ENCODE measurements around the gene IGF1R. TPM values are rescaled to one million over a fixed set of nuclear protein-coding genes. Genes with fewer than 3 reads are reported as not detected.

Gene IGF1R
- total and polyA plus RNA-seq, 2 of the 8 experiments (the other 6 are each of a cell fraction or from before 2014, with no cell fraction given): 32.9 to 109 TPM

- Histone ChIP-seq H4K91ac (replicated peaks; ENCODE audit: insufficient read length, low read length) (no peak overlapping the region), H2BK120ac (replicated peaks; ENCODE audit: low read depth, low read length) (no peak overlapping the region), H3K14ac (ENCODE audit: insufficient read length) (no peak overlapping the region), H3K4me1 (replicated peaks in 1 of 4; ENCODE audit: control insufficient read depth in 3 of 4, insufficient read depth in 4 of 4, low read length in 3 of 4) (peaks cover 2 to 14% (median 10%) of the 10 kb centered on the region in 4 experiments; a peak in 5 of 7 replicates), H2BK20ac (ENCODE audit: low read length) (no peak overlapping the region), H4K5ac (ENCODE audit: insufficient read length, low read depth, low read length) (no peak overlapping the region), H3K23me2 (ENCODE audit: low read depth, low read length) (no peaks in the 10 kb centered on the region), H3K56ac (replicated peaks; ENCODE audit: insufficient read length, low read depth, low read length) (no peak overlapping the region), H2BK5ac (ENCODE audit: low read depth, low read length) (no peak overlapping the region), H3K4me2 (ENCODE audit: insufficient read depth in 1 of 2, low read depth in 2 of 2, low read length in 2 of 2) (no peak overlapping the region), H3K36me3 (ENCODE audit: control insufficient read depth in 2 of 4, insufficient read depth in 4 of 4, low read length in 3 of 4) (no peaks in the 10 kb centered on the region), H3K18ac (ENCODE audit: extremely low read depth, low read length) (no peak overlapping the region), H3K23ac (ENCODE audit: insufficient read length) (no peak overlapping the region), H3K9me3 (ENCODE audit: insufficient read depth in 2 of 2, low read depth in 1 of 2, low read length in 1 of 2) (peaks cover 0 to 4% of the 10 kb centered on the region in 2 experiments; a peak in 1 of 4 replicates), H3K9ac (replicated peaks in 1 of 4; ENCODE audit: extremely low read depth in 1 of 4, low read depth in 3 of 4, low read length in 3 of 4) (no peak overlapping the region), H2AFZ (ENCODE audit: low read length) (no peak overlapping the region), H3K4ac (replicated peaks; ENCODE audit: insufficient read length, low read depth, low read length) (no peak overlapping the region), H3K27ac (ENCODE audit: low read depth, low read length) (no peak overlapping the region), H2AK5ac (ENCODE audit: low read depth, low read length) (no peak overlapping the region), H4K8ac (ENCODE audit: extremely low read depth, insufficient read depth, low read length) (no peak overlapping the region), H3K27me3 (replicated peaks in 1 of 4; ENCODE audit: control insufficient read depth in 3 of 4, extremely low read depth in 1 of 4, insufficient read depth in 3 of 4, low read length in 3 of 4) (no peaks in the 10 kb centered on the region), H2BK15ac (ENCODE audit: low read length) (no peak overlapping the region), H3K4me3 (ENCODE audit: extremely low read depth in 1 of 4, insufficient read depth in 2 of 4, low read depth in 3 of 4, low read length in 4 of 4) (no peak overlapping the region), H3K79me2 (ENCODE audit: control insufficient read depth in 1 of 2, insufficient read depth in 2 of 2, low read length in 2 of 2) (peaks cover 14 to 99% of the 10 kb centered on the region in 2 experiments; a peak in 3 of 4 replicates), H3K79me1 (ENCODE audit: low read depth, low read length) (peaks cover 22% of the 10 kb centered on the region), H2BK12ac (ENCODE audit: low read depth, low read length) (no peak overlapping the region), H4K20me1 (replicated peaks in 1 of 2; ENCODE audit: control insufficient read depth in 1 of 2, insufficient read depth in 2 of 2, low read length in 2 of 2) (peaks cover 10 to 24% of the 10 kb centered on the region in 2 experiments)
- no peak for DNase-seq (ENCODE audit: low read depth in 1 of 2, low spot score in 2 of 2)
- ChIA-PET POLR2A (ENCODE audit: partially characterized antibody) (interaction anchor here (0.6 to 1.5 kb wide), 5 partner anchors 18 to 168 kb away, joined by 3 to 6 read pairs (median 4); no protein-coding TSS in a partner anchor), CTCF (ENCODE audit: partially characterized antibody) (interaction anchor here (0.6 to 4.0 kb wide), 10 partner anchors 9 to 241 kb away, joined by 3 to 12 read pairs (median 3); no protein-coding TSS in a partner anchor)
- TF ChIP-seq EGR1 (IDR thresholded peaks at IDR 0.05; ENCODE audit: borderline replicate concordance, low read depth, low read length) (no peak), CTBP2 (IDR thresholded peaks at IDR 0.05; ENCODE audit: borderline replicate concordance, insufficient read depth, insufficient read length, low read length) (no peak), CREB1 (IDR thresholded peaks at IDR 0.05) (no peak), BACH1 (IDR thresholded peaks at IDR 0.05; ENCODE audit: low read length) (no peak), YY1 (IDR thresholded peaks at IDR 0.05; ENCODE audit: low read depth, low read length) (no peak), RAD21 (IDR thresholded peaks at IDR 0.05 in 1 of 2, conservative IDR thresholded peaks at IDR 0.05 in 1 of 2; ENCODE audit: low read depth in 2 of 2, low read length in 2 of 2) (no peak), SIX5 (IDR thresholded peaks at IDR 0.05; ENCODE audit: low read depth, low read length) (no peak), POLR2A (IDR thresholded peaks at IDR 0.05; ENCODE audit: control extremely low read depth in 1 of 2, low read depth in 2 of 2, low read length in 2 of 2) (no peak), SRF (IDR thresholded peaks at IDR 0.05; ENCODE audit: low read depth, low read length) (no peak), HDAC2 (IDR thresholded peaks at IDR 0.05; ENCODE audit: borderline replicate concordance in 1 of 2, low read depth in 2 of 2, low read length in 2 of 2) (no peak)
- no peak for FAIRE-seq
- WGBS, 2 experiments (ENCODE audit: extremely low coverage in 1 of 2, insufficient coverage in 1 of 2, insufficient read length in 1 of 2, insufficient replicate concordance in 2 of 2, low coverage in 1 of 2, low lambda C conversion rate in 2 of 2, missing lambda C conversion rate in 1 of 2): 96% methylated on average over 9 of the region's 9 CpGs; no CpG with 5 or more reads in 1 of the 2 experiments
Measured at GRCh38 chr15:98760112-98760826, 111.9 kb downstream of the IGF1R start.
